Hypothalamus (tissue), 51 donors: Measurements from ENCODE around the gene MMP24.

ENCODE experiments used
- DNase-seq, 51 donors: peaks; one replicate each; lab custom pipeline; 2025; lab: John Stamatoyannopoulos, UW

Gene MMP24

GRCh38 chr20:35290186-35290886 is 63.8 kb downstream of the MMP24 start:
- no peak for DNase-seq

GRCh38 chr20:35290887-35291417 is 64.5 kb downstream of the MMP24 start:
- no peak for DNase-seq

- DNase-seq, result no peak
These were observed 65.4 kb downstream of the MMP24 start, which contains the start of gene FAM83C for GRCh38 chr20:35291654-35292503. Gene FAM83C (minus strand): TSS chr20:35292425. CDS start chr20:35292304, 121 bp downstream.

GRCh38 chr20:35292504-35293285 is 66.2 kb downstream of the MMP24 start:
- no peak for DNase-seq

GRCh38 chr20:35293303-35294292 is 67.1 kb downstream of the MMP24 start:
- no peak for DNase-seq

GRCh38 chr20:35294293-35294685 is 67.8 kb downstream of the MMP24 start:
- DNase-seq, result no peak

GRCh38 chr20:35295058-35295457 is 68.6 kb downstream of the MMP24 start:
- no peak for DNase-seq

- no peak for DNase-seq
These were observed 69.2 kb downstream of the MMP24 start for GRCh38 chr20:35295674-35296073.

- no peak for DNase-seq
These were observed 69.6 kb downstream of the MMP24 start for GRCh38 chr20:35296101-35296554.

- DNase-seq, result no peak
These were observed 70.7 kb downstream of the MMP24 start for GRCh38 chr20:35297155-35297554.

- no peak for DNase-seq
These were observed 71.2 kb downstream of the MMP24 start for GRCh38 chr20:35297740-35298139.

- DNase-seq, result no peak
These were observed 71.8 kb downstream of the MMP24 start for GRCh38 chr20:35298264-35298663.

- no peak for DNase-seq
These were observed 73.3 kb downstream of the MMP24 start for GRCh38 chr20:35299780-35300179.

GRCh38 chr20:35300469-35301262 is 74.2 kb downstream of the MMP24 start:
- no peak for DNase-seq

- DNase-seq, result no peak
These were observed 74.9 kb downstream of the MMP24 start for GRCh38 chr20:35301426-35301825.

- no peak for DNase-seq
These were observed 76.2 kb downstream of the MMP24 start for GRCh38 chr20:35302421-35303335.

GRCh38 chr20:35303382-35303734 is 76.9 kb downstream of the MMP24 start:
- no peak for DNase-seq
